GM23338 (cell line): Measurements from ENCODE around the gene PRDX6. TPM values are rescaled to one million over a fixed set of nuclear protein-coding genes. Genes with fewer than 3 reads are reported as not detected.

Source experiments
- ATAC-seq: fragments of 200-7000 bp; cut with Tn5 transposase; 3 replicates; pipeline ENCODE4 v1.9.1; 2020
- DNase-seq: peaks from one replicate; pipeline ENCODE4 v3.0.0-alpha.2; 2015; ENCODE audit warnings: low spot score
- H2AFZ ChIP-seq: fragments of 200-600 bp; sonication (generic); 2 replicates; pipeline ENCODE4 v1.8.0; 2016; ENCODE audit warnings: antibody characterized with exemption, mild to moderate bottlenecking, moderate library complexity
- H3F3A ChIP-seq: fragments of 200-600 bp; sonication (generic); replicated peaks from 2 replicates; pipeline ENCODE4 v1.8.0; 2017; ENCODE audit warnings: antibody characterized with exemption, mixed run types, low read depth
- H3K27ac ChIP-seq: fragments of 200-600 bp; sonication (generic); 2 replicates; pipeline ENCODE4 v1.6.1; 2016; ENCODE audit warnings: low read depth
- H3K27me3 ChIP-seq: fragments of 200-600 bp; sonication (generic); 2 replicates; pipeline ENCODE4 v1.8.0; 2016; ENCODE audit warnings: mild to moderate bottlenecking, mixed run types, moderate library complexity; ENCODE audit not compliant: insufficient read depth
- H3K36me3 ChIP-seq: fragments of 200-600 bp; sonication (generic); 2 replicates; pipeline ENCODE4 v1.8.0; 2016; ENCODE audit warnings: mild to moderate bottlenecking; ENCODE audit not compliant: insufficient read depth
- H3K4me1 ChIP-seq: fragments of 200-600 bp; sonication (generic); 2 replicates; pipeline ENCODE4 v1.8.0; 2016; ENCODE audit warnings: mild to moderate bottlenecking, moderate library complexity; ENCODE audit not compliant: insufficient read depth
- H3K4me2 ChIP-seq: fragments of 200-600 bp; sonication (generic); 2 replicates; pipeline ENCODE4 v1.7.1; 2017; ENCODE audit warnings: mixed run types
- H3K4me3 ChIP-seq: fragments of 200-600 bp; sonication (generic); 2 replicates; pipeline ENCODE4 v1.6.1; 2016; ENCODE audit warnings: mixed run types
- H3K79me2 ChIP-seq: fragments of 200-600 bp; sonication (generic); replicated peaks from 2 replicates; pipeline ENCODE4 v1.8.0; 2017; ENCODE audit warnings: mild to moderate bottlenecking; ENCODE audit not compliant: insufficient read depth
- H3K9me2 ChIP-seq: fragments of 200-600 bp; sonication (generic); 2 replicates; pipeline ENCODE4 v1.8.0; 2017; ENCODE audit not compliant: insufficient read depth
- H4K20me1 ChIP-seq: fragments of 200-600 bp; sonication (generic); replicated peaks from 2 replicates; pipeline ENCODE4 v1.8.0; 2017; ENCODE audit warnings: mild to moderate bottlenecking; ENCODE audit not compliant: insufficient read depth
- H3K27ac Mint-ChIP-seq: 2 replicates; pipeline ENCODE4 v1.8.0; 2020; ENCODE audit warnings: inconsistent platforms, mild to moderate bottlenecking, moderate library complexity, mixed read lengths
- H3K27me3 Mint-ChIP-seq: 3 replicates; pipeline ENCODE4 v1.8.0; 2022; ENCODE audit warnings: low read depth, mild to moderate bottlenecking, moderate library complexity, mixed read lengths, inconsistent platforms; ENCODE audit not compliant: insufficient read depth, poor library complexity
- H3K36me3 Mint-ChIP-seq: 3 replicates; pipeline ENCODE4 v1.8.0; 2021; ENCODE audit warnings: low read depth, mild to moderate bottlenecking, inconsistent platforms, moderate library complexity, mixed read lengths
- H3K4me1 Mint-ChIP-seq: 3 replicates; pipeline ENCODE4 v1.8.0; 2020; ENCODE audit warnings: mild to moderate bottlenecking, inconsistent platforms, mixed read lengths
- H3K4me3 Mint-ChIP-seq: 3 replicates; pipeline ENCODE4 v1.8.0; 2021; ENCODE audit warnings: moderate library complexity, mild to moderate bottlenecking, inconsistent platforms, mixed read lengths
- H3K9me3 Mint-ChIP-seq: 3 replicates; pipeline ENCODE4 v1.8.0; 2020; ENCODE audit warnings: moderate library complexity, mild to moderate bottlenecking, inconsistent platforms, mixed read lengths
- CREB1 ChIP-seq: fragments of 250-450 bp; sonication (Bioruptor Pico); IDR thresholded peaks from 2 replicates; pipeline ENCODE4 v1.5.0; 2020; ENCODE audit warnings: low read depth, mild to moderate bottlenecking, moderate library complexity
- EZH2 ChIP-seq: fragments of 200-600 bp; sonication (generic); IDR thresholded peaks from one replicate; pipeline ENCODE4 v1.8.0; 2017; ENCODE audit warnings: antibody characterized with exemption, mild to moderate bottlenecking, low read depth; ENCODE audit not compliant: unreplicated experiment
- EZH2phosphoT487 ChIP-seq: fragments of 200-600 bp; sonication (generic); IDR thresholded peaks from one replicate; pipeline ENCODE4 v1.8.1; 2018; ENCODE audit warnings: antibody characterized with exemption; ENCODE audit not compliant: unreplicated experiment
- REST ChIP-seq: IDR thresholded peaks from one replicate; pipeline ENCODE4 v1.6.1; 2018; ENCODE audit warnings: antibody characterized with exemption; ENCODE audit not compliant: unreplicated experiment
- ZNF462 ChIP-seq: fragments of 250-450 bp; sonication (Bioruptor Pico); IDR thresholded peaks from 2 replicates; pipeline ENCODE4 v1.5.0; 2020; ENCODE audit warnings: mild to moderate bottlenecking, moderate library complexity
- polyA plus RNA-seq: library from polyadenylated mRNA; unstranded; fragments of >200 nt; fragmentation: Nextera tagmentation; extraction: Ambion mirVana; gene quantifications from 2 replicates; pipeline ENCODE4 v1.2.1, GENCODE V29; 2016
- total RNA-seq: library from RNA; depleted of rRNA; stranded (reverse); fragments of >200 nt; shearing (Covaris generic); gene quantifications from 2 replicates; pipeline ENCODE4 v1.2.3, GENCODE V29; 2014

PRDX6 gene
- total and polyA plus RNA-seq, 2 experiments from 2014 or later, result 516 to 746 TPM

- TF ChIP-seq ZNF462, result no peak
- no peak for TF ChIP-seq CREB1 (CRISPR knock-in tag)
- no peak for TF ChIP-seq EZH2
- no peak for TF ChIP-seq REST
Observed at GRCh38 chr1:173479649-173480048, 2.5 kb downstream of the PRDX6 start (continued).

- no peak overlapping the region for H3K4me3 ChIP-seq
- H4K20me1 ChIP-seq, result peaks cover 35% of the 10 kb centered on the region
- Mint-ChIP-seq H3K27me3 (peaks cover 5% of the 10 kb centered on the region), H3K4me3 (no peak overlapping the region), H3K36me3 (peaks cover 81% of the 10 kb centered on the region), H3K4me1 (peaks cover 18% of the 10 kb centered on the region), H3K27ac (no peak overlapping the region), H3K9me3 (no peaks in the 10 kb centered on the region)
- DNase-seq (no peak), ATAC-seq (no peak)
- H3K4me1 ChIP-seq, result peaks cover 19% of the 10 kb centered on the region
- H3K27me3 ChIP-seq, result no peaks in the 10 kb centered on the region
- H3K4me2 ChIP-seq, result no peak overlapping the region
- peaks cover 63% of the 10 kb centered on the region for H3K36me3 ChIP-seq
- H3K79me2 ChIP-seq, result peaks cover 58% of the 10 kb centered on the region
- H3K9me2 ChIP-seq, result no peaks in the 10 kb centered on the region
- H3K27ac ChIP-seq, result no peak overlapping the region; the same call in 1 of the 2 replicates
- H2AFZ ChIP-seq, result no peak overlapping the region
- 0 out of 2 replicates have a peak, but pooled peaks cover 9% of the 10 kb centered on the region for H3F3A ChIP-seq
- TF ChIP-seq EZH2phosphoT487, result no peak
- TF ChIP-seq ZNF462, result no peak
Observed at GRCh38 chr1:173481195-173481772, 4.1 kb downstream of the PRDX6 start.
